PC-9 (cell line): ENCODE measurements around the gene SH3GL2. TPM values are rescaled to one million over a fixed set of nuclear protein-coding genes. Genes with fewer than 3 reads are reported as not detected.

Source experiments
- BruUV-seq: library from RNA; stranded (reverse); fragments of 400-500 nt; replicated peaks from 2 replicates; lab custom pipeline; 2021; lab: Mats Ljungman, UMichigan
- CTCF ChIA-PET: fragments of 300-600 bp; sonication (Branson Sonifier 250); formaldehyde crosslinking; loops from one replicate; lab custom pipeline; 2022; ENCODE audit warnings: antibody characterized with exemption; lab: Charles Lee
- POLR2A ChIA-PET: fragments of 300-600 bp; sonication (Branson Sonifier 250); formaldehyde crosslinking; loops from one replicate; lab custom pipeline; 2022; ENCODE audit warnings: antibody characterized with exemption; ENCODE audit not compliant: unreplicated experiment; lab: Charles Lee
- DNase-seq, 2 experiments: peaks; one replicate each; pipeline versions ENCODE4 v3.0.0 to v3.0.0-alpha.2; 2015 to 2022; ENCODE audit warnings: mixed read lengths in 1 of 2
- H2AFZ ChIP-seq: fragments of 200-600 bp; sonication (generic); 2 replicates; pipeline ENCODE4 v1.8.1; 2017; ENCODE audit warnings: antibody characterized with exemption
- H3F3A ChIP-seq: fragments of 200-600 bp; sonication (generic); 2 replicates; pipeline ENCODE4 v1.8.1; 2017; ENCODE audit warnings: antibody characterized with exemption, mild to moderate bottlenecking, low read depth; ENCODE audit not compliant: insufficient read depth
- H3K27ac ChIP-seq: fragments of 200-600 bp; sonication (generic); 2 replicates; pipeline ENCODE4 v1.6.1; 2016; ENCODE audit warnings: mixed run types
- H3K27me3 ChIP-seq: fragments of 200-600 bp; sonication (generic); 2 replicates; pipeline ENCODE4 v1.6.1; 2016; ENCODE audit warnings: low read depth, mixed run types; ENCODE audit not compliant: insufficient read depth
- H3K36me3 ChIP-seq: fragments of 200-600 bp; sonication (generic); 2 replicates; pipeline ENCODE4 v1.6.1; 2016; ENCODE audit warnings: low read depth, mixed run types
- H3K4me1 ChIP-seq: fragments of 200-600 bp; sonication (generic); replicated peaks from 2 replicates; pipeline ENCODE4 v1.6.1; 2016; ENCODE audit warnings: mixed run types; ENCODE audit not compliant: insufficient read depth
- H3K4me2 ChIP-seq: fragments of 200-600 bp; sonication (generic); 2 replicates; pipeline ENCODE4 v1.6.1; 2017; ENCODE audit warnings: mixed run types
- H3K4me3 ChIP-seq: fragments of 200-600 bp; sonication (generic); 2 replicates; pipeline ENCODE4 v1.6.1; 2016; ENCODE audit warnings: mixed run types
- H3K79me2 ChIP-seq: fragments of 200-600 bp; sonication (generic); 2 replicates; pipeline ENCODE4 v1.6.1; 2017; ENCODE audit warnings: low read depth, mixed run types
- H3K9me2 ChIP-seq: fragments of 200-600 bp; sonication (generic); 2 replicates; pipeline ENCODE4 v1.8.1; 2017; ENCODE audit warnings: mild to moderate bottlenecking; ENCODE audit not compliant: insufficient read depth
- H3K9me3 ChIP-seq: fragments of 200-600 bp; sonication (generic); 2 replicates; pipeline ENCODE4 v1.8.1; 2016; ENCODE audit warnings: low read depth; ENCODE audit not compliant: insufficient read depth
- H4K20me1 ChIP-seq: fragments of 200-600 bp; sonication (generic); 2 replicates; pipeline ENCODE4 v1.8.1; 2017; ENCODE audit not compliant: insufficient read depth
- EZH2 ChIP-seq: fragments of 200-600 bp; sonication (generic); IDR thresholded peaks from 2 replicates; pipeline ENCODE4 v1.8.0; 2017; ENCODE audit warnings: antibody characterized with exemption, low read depth
- intact Hi-C: fragments of 100-400 bp; cut with micrococcal nuclease; formaldehyde crosslinking; loops from one replicate; pipeline ENCODE4 v1.10.0; 2022; ENCODE audit not compliant: unreplicated experiment
- total RNA-seq: library from RNA; stranded (reverse); gene quantifications from 2 replicates; pipeline ENCODE4 v1.2.3, GENCODE V29; 2021
- TF ChIP-seq, protein P1 (sequence below): fragments of 200-600 bp; sonication (generic); conservative IDR thresholded peaks from 2 replicates; pipeline ENCODE4 v1.6.1; 2017; ENCODE audit warnings: mixed run types, antibody characterized with exemption, mild to moderate bottlenecking, moderate library complexity

Gene SH3GL2
- total RNA-seq, 1 experiment from 2014 or later, result not detected

DNA sequence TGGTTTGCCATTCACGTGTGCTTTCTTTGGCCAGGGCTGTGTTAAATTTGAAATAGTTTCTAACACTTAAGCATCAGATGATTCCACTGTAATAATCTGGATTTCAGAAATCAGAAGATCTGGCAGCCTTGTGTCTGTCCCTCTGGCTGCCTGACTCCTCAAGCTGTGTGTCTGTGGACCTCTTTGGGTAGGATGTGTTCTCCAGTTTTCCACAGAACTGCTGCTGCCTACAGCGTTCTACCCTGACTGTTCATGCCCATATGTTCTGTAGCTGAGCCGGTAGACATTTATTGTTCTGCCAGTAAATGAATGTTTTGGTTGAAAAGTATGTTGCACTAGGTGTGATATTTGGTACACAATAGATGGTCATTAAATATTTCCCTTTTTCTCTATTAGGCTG, 81.3 kb downstream of the SH3GL2 start:
- H3F3A ChIP-seq, result no peaks in the 10 kb centered on the region
- no peaks in the 10 kb centered on the region for H3K36me3 ChIP-seq
- H3K4me3 ChIP-seq, result no peak overlapping the region
- no peaks in the 10 kb centered on the region; the same call in 1 of the 2 replicates for H3K27me3 ChIP-seq
- no peak overlapping the region for H3K27ac ChIP-seq
- no peak overlapping the region for H2AFZ ChIP-seq
- CTCF ChIA-PET, result no interaction called here
- BruUV-seq, result no TSS peak
- no peaks in the 10 kb centered on the region for H3K4me1 ChIP-seq
- no peaks in the 10 kb centered on the region for H3K9me2 ChIP-seq
- H4K20me1 ChIP-seq, result no peaks in the 10 kb centered on the region
- DNase-seq, result no peak
- TF ChIP-seq, protein P1, sequence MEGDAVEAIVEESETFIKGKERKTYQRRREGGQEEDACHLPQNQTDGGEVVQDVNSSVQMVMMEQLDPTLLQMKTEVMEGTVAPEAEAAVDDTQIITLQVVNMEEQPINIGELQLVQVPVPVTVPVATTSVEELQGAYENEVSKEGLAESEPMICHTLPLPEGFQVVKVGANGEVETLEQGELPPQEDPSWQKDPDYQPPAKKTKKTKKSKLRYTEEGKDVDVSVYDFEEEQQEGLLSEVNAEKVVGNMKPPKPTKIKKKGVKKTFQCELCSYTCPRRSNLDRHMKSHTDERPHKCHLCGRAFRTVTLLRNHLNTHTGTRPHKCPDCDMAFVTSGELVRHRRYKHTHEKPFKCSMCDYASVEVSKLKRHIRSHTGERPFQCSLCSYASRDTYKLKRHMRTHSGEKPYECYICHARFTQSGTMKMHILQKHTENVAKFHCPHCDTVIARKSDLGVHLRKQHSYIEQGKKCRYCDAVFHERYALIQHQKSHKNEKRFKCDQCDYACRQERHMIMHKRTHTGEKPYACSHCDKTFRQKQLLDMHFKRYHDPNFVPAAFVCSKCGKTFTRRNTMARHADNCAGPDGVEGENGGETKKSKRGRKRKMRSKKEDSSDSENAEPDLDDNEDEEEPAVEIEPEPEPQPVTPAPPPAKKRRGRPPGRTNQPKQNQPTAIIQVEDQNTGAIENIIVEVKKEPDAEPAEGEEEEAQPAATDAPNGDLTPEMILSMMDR, result no peak
- no peak for TF ChIP-seq EZH2
- no peaks in the 10 kb centered on the region for H3K9me3 ChIP-seq
- no peak overlapping the region for H3K4me2 ChIP-seq
- intact Hi-C loops, result no loop called here
- POLR2A ChIA-PET, result no interaction called here
- H3K79me2 ChIP-seq, result no peaks in the 10 kb centered on the region

DNA sequence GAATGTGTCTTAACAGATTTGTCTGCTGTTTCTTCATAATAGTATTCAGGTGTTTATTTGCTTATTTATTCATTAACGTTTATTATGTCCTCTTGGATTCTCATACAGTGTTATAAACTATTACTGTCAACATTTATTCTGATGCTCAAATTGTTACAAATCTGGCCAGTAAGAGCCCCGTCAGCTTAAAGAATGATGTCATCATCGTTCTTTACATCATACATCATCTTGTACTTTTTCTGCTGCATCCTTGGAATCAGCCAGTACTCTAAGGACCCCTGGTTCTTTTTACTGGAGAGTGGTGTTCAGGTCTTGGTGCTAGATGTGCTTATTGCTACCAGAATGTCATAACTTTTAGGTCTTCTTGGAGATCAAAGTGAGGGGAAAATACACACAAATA, 86.6 kb downstream of the SH3GL2 start:
- H3K9me3 ChIP-seq, result no peaks in the 10 kb centered on the region
- no peak overlapping the region for H3K4me2 ChIP-seq
- no peak for DNase-seq
- CTCF ChIA-PET, result no interaction called here
- H3K27ac ChIP-seq, result no peak overlapping the region
- H3K36me3 ChIP-seq, result no peaks in the 10 kb centered on the region
- no peaks in the 10 kb centered on the region; the same call in 1 of the 2 replicates for H3K27me3 ChIP-seq
- no peak for TF ChIP-seq EZH2
- H2AFZ ChIP-seq, result no peak overlapping the region
- no peaks in the 10 kb centered on the region for H3K9me2 ChIP-seq
- no peaks in the 10 kb centered on the region for H4K20me1 ChIP-seq
- no TSS peak for BruUV-seq
- POLR2A ChIA-PET, result no interaction called here
- no peaks in the 10 kb centered on the region for H3K79me2 ChIP-seq
- H3K4me1 ChIP-seq, result no peaks in the 10 kb centered on the region
- H3K4me3 ChIP-seq, result no peak overlapping the region
- H3F3A ChIP-seq, result no peaks in the 10 kb centered on the region
- intact Hi-C loops, result no loop called here

DNA sequence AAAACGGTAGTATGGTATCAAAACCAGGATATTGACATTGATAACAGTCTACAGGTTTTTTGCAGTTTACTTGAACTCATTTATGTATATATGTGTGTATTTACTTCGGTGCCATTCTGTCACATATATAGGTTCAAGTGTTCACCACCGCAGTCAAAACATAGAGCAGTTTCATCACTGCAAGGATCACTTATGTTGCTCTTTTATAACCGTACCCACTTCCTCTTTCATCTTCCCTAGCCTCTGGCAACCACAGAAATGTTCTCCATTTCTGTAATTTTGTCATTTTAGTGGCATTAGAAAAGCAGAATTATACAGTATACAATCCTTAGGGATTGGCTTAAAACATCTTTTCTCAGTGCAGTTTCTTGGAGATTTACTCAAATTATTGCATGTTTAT, 90.3 kb downstream of the SH3GL2 start:
- BruUV-seq, result no TSS peak

More for the DNA sequence above, 90.3 kb downstream of the SH3GL2 start:
- H3K4me2 ChIP-seq, result no peak overlapping the region
- no peaks in the 10 kb centered on the region for H3K79me2 ChIP-seq
- H3K4me3 ChIP-seq, result no peak overlapping the region
- H2AFZ ChIP-seq, result no peak overlapping the region
- H3K4me1 ChIP-seq, result no peaks in the 10 kb centered on the region
- H3K27me3 ChIP-seq, result no peaks in the 10 kb centered on the region
- DNase-seq, result no peak
- TF ChIP-seq EZH2, result no peak
- TF ChIP-seq, protein P1, result no peak
- no peaks in the 10 kb centered on the region for H3K9me2 ChIP-seq
- intact Hi-C loops, result no loop called here
- ChIA-PET CTCF (no interaction called here), POLR2A (no interaction called here)
- H3K9me3 ChIP-seq, result no peaks in the 10 kb centered on the region
- H3K36me3 ChIP-seq, result no peaks in the 10 kb centered on the region
- no peaks in the 10 kb centered on the region for H4K20me1 ChIP-seq
- no peaks in the 10 kb centered on the region for H3F3A ChIP-seq
- H3K27ac ChIP-seq, result no peak overlapping the region
